HG03097 (cell line): ENCODE data around the gene PDE1C.

ENCODE experiments used
- ATAC-seq: cut with Tn5 transposase; IDR thresholded peaks from one replicate; pipeline ENCODE4 v1.9.1; 2021; ENCODE audit not compliant: unreplicated experiment, low FRiP score

The PDE1C gene

DNA sequence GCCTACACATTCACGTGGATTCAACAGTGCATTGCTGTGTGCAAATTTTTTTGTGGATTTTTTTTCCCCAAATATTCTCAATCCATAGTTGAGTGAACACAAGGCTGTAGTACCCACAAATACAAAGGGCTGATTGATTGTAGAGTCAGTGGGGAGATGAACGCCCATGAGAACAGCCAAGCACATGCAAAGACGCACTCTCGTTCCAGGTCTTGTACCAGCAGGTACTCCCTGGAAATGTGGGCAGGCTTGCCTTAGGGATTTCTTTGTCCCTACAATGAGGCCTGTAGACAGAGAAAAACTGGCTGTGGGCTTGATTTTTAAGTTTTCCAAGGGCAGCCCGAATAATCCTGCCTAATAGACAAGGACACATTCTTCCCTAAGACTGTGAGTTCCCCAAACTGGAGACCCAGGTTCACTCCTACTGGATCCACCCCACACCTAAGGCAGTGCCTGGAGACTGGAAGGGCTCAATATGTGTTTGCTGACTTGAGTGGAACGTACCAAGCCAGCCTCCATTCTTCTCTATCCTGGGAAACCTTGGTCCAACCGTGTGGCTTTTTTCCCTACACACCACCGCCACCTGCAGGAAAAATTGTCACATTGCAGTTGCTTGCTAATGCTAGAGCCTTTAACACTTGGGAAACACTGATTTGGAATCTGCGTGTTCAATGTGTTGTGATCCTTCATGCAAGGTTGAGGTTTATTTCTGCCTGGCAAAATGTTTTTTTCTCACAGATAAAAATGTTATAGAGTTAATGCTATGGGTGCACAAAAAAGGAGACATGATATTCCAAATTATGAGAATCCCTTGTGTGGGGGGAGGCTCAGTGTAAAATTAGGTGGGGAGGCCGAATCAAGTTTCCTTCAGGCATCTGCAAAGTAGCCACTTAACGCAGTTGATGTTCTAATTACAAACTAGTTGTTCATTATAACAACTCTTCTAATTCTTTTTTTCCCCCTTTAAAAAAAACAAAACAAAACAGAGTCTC is 333.9 kb downstream of the PDE1C start:
- ATAC-seq: no peak

DNA sequence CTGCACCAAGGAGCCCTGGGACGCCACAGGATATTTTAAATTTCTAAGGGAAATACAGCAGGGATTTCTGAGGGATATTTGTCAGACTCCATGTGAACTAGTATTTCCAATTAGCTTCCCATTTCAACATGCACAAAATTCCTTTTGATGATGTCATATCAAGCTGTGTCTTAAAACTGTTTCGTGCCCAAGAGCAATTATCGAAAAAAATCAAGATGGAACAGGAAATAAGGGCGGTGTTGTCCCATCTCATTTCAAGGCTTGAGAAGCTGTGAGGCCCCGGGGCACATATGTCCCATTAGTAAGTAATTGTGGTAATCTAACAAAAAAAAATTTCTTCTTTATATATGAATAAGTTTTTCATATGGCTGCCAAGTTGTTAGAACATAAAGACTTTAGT is 335.8 kb downstream of the PDE1C start:
- no peak for ATAC-seq

GRCh38 chr7:31729195-31729804 is 340.9 kb downstream of the PDE1C start:
- ATAC-seq: no peak

DNA sequence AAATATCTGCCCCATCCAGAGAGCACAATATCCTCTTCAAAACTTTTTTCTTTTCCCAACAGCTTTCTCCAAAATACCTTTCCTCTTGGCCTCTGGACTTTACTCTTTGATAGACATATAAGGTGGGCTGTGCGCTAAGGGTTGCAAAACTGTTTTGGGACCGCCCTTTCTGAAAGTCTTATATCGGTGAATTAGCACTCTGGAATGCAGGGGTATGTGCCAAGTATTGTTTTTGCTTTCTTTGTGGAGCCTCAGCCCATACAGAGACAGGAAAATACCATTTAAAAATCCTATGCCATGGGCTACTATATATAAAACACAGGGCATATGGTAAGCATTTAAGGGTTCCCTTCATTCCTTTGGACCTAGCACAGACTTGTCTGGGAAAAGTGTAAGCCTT is 345.5 kb downstream of the PDE1C start:
- ATAC-seq: no peak

- ATAC-seq: no peak
Measured at GRCh38 chr7:31720366-31720765, 349.8 kb downstream of the PDE1C start.

DNA sequence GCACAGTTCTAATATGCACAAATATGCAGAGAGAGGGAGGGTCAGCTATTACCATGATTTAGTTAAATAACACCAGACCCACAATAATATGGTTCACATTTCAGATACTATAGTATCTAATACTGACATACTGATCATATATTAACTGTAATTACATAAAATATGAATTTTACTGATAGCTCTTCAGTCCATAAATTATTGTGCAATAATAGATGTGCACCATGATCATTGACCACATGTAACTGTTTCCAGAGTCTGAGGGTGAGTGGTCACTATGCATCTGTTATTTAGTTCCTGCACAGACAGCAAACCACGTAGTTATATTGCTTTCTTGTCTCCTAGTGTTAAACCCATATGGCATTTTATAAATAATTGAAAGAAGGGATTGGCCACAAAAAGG is 353.9 kb downstream of the PDE1C start:
- ATAC-seq: no peak

DNA sequence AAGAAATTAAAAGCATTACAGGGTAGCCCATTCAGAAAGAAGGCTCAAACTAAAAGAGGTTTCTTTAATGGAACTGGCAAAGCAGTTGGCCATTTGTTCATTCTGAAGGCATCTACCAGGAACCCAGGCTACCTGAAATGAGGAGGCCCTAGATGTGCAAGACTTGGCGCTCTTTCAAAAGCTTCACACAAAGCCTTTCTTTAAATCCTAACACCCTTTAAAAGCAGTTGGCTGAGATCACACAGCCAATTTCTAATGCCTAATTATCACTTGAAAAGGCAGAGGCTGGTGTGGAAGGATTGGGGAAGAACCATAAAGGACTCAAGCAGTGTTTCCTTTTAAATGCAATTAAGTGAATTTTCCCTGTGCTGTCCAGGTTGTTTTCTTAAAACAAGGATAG is 360.0 kb downstream of the PDE1C start:
- no peak for ATAC-seq

- ATAC-seq: no peak
Measured at GRCh38 chr7:31707089-31707488, 363.1 kb downstream of the PDE1C start.

DNA sequence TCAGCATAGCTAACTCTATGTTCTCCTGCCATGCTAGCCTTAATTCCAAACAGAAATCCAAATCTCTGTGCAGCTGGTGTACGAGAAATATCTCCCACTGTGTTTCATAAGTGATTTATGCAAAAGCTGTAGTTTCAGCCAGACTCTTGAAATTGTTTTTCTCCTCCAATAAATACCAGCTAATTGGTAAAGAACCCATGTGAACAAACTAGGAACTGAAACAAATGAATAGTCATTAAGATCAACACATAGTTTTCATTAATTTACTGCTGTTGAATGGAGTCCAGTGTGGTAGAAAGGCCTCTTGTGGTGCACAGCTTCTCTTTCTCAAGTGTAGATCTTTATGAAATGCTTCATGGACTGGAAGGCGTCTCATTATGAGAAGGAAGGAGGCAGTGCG is 364.8 kb downstream of the PDE1C start:
- no peak for ATAC-seq

DNA sequence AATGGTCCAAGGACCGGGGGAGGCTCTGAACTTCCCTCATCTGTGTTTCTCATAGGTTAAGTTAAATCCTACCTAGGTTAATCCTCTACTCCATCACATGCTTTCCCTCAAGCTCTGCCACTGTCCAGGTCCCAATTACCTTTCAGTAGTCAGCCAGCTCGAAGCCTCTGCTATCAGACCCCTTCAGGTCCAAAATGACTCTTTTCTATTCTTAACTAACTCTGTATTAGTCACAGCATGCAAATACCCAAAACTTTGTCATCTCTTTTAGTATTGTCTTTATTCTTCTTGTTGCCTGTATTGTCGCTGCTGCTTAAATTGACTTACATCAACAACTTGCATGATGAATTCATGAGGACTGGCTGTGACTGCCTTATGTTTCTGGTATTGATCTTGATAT is 367.9 kb downstream of the PDE1C start:
- ATAC-seq: no peak
